Testis (tissue), 2 donors: Measurements from ENCODE around the gene SPRR1A.

Source experiments
- CTCF ChIP-seq, 3 experiments: fragments of 450-650 bp in 2 of 3; fragments of 200-600 bp in 1 of 3; sonication (generic) in 1 of 3; IDR thresholded peaks; one replicate each; pipeline ENCODE4 v1.5.1; 2016 to 2019; ENCODE audit warnings: antibody characterized with exemption in 3 of 3, mild to moderate bottlenecking in 2 of 3, moderate library complexity in 1 of 3
- POLR2A ChIP-seq: fragments of 450-650 bp; IDR thresholded peaks from one replicate; pipeline ENCODE4 v1.6.1; 2017; ENCODE audit warnings: antibody characterized with exemption, mild to moderate bottlenecking, moderate library complexity

GRCh38 chr1:152972196-152972886 is 11.5 kb upstream of the SPRR1A start:
- TF ChIP-seq CTCF (IDR thresholded peaks at IDR 0.05), result no peak
- no peak for TF ChIP-seq POLR2A
